Stimulated activated CD4-positive, alpha-beta T cell treated with anti-CD3 and anti-CD28 coated beads, TNF-alpha, amount 100 ng/mL, for 1 hour (primary cell): ENCODE data around the gene CD34.

Source experiments
- DNase-seq, 3 donors: peaks; one replicate each; pipeline ENCODE4 v3.0.0-alpha.2; 2020; ENCODE audit warnings: low read depth in 3 of 3, low spot score in 1 of 3

CD34 gene

DNA sequence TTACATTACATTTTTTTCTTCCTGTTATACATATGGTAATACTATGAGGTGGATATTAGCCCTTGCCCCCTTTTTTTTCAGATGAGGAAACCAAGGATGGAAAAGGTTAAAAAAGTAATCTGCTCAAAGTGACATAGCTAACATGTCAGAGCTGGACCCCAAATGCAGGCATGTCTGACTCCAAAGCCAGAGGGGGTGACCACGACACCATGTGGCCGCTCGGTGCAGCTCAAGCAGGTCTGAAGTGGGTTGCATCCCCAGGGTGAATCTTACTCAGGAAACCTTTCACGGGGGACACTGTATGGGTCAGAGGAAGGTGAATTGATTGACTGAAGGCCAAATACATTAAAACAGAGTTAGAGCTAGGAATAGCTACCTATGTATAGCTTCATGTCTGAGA lies 34.8 kb downstream of the CD34 start:
- DNase-seq: no peak

DNA sequence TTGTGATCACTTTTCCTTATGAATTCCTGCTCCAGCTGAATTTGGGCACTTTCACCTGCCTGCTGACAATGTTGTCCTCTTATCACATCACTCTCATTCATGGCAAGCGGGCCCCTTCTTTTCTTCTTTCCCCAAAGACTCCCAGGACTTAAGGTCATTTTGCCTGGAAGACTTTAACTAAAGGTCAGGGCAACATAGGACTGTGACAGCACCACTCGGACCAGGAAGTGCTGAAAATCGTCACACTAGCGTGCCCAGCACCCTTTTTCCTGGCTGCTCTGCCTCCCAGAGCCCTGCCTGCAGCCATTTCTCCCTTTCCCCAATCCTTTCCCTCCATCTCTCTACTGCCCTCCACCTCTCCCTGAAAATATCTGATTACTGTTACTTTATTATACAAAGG lies 35.4 kb downstream of the CD34 start:
- DNase-seq: no peak

DNA sequence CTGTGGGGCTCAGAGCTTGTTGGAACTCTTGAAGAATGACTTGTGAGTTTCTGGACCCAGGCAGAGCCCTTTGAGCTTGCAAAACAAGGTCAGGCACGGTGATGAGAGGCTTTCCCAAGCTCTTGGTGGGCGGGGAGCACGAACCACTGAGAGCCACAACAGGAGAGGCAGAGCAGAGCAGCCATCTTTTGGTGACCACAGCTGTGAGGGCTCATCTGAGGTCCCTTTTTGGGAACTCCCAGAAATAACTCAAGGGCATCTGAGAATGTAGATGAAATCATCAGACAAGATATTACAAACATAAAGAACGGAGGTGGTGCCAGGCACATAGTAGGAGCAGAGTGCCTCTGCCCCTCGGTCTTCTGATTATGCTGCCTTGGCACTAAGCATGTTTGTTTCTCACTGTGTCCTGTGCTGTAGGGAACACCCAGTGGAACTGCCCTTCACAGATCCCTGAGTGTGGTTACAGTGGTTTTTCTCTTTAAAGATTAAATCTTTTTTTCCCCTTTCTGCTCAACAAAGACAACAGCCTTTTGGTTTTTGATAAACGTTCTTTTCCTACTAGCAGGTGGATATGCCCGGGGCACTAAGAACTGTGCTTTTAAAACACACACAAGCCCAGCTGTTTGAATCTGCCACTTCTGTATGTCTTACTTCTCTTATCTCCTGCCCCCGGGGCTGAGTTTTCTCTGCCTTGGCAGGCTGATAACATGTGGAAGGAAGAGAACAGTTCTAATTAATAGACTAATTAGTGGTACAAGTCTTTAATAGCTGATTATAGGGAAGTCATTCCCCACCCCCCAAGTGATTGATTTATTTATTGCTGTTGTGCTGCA lies 37.7 kb downstream of the CD34 start:
- no peak for DNase-seq

DNA sequence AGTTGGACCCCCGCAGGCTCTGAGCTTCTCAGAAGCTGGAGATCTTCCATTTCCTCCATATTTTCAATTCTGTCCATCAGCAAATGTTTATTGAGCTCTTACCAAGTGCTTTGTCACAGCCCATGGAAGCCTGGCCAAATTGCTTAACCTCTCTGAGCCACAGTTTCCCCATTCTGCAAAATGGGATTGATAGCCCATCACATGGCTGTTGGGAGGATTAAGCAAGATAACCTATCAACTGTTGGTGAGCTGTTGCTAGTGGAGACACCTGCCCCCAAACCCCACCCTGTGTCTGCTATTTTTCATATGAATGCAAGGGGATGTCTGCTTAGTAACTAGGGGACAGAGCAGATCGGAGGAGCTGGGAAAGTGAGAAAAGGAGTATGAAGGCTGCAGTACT lies 38.3 kb downstream of the CD34 start:
- DNase-seq: no peak

DNA sequence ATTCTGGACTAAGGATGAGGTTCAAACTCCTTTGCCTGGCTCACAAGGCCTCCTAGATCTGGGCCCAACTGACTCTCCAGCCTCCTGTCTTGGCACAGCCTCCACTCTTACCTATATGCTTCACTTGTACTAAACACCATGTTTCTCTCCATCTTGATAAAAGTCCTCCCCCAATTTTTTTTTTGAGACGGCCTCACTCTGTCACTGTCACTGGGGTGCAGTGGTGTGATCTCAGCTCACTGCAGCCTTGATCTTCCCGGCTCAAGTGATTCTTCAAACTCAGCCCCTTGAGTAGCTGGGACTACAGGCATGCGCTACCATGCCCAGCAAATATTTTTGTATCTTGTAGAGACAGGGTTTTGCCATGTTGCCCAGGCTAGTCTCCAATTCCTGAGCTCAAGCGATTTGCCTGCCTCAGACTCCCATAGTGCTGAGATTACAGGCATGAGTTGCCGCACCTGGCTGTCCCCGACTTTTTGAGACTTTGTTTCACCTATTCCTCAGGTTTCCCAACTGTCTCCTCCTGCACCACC lies 39.7 kb downstream of the CD34 start:
- no peak for DNase-seq

DNA sequence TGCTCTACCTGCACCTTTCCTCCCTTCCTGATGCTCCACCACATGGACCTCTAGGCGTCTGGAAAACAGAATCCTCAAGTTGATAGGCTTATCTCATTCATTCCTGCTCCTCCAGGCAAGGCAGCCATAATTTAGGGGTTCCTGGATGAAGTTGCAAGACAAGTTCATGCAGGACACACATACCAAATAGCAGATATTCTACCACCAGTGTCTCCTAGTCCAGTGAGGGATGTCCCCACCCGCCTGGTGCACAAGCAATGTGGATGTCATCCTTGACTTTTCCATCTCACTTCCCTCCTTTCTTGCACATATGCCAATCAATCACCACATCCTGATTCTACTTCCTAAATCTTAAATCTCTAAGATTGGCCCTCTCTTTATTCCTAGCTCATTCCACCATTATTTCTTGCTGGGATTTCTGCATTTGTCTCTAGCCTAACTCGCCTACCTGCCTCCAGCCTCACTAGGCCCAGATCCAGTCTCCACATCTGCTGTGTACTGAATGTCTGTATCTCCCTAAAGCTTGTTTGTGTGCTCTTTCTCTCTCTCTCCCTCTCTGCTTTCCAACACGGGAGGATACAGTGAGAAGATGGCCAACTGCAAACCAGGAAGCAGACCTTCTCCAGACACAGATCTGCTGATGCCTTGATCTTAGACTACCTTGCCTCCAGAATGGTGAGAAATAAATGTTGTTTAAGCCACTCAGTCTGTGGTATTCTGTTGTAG lies 40.5 kb downstream of the CD34 start:
- DNase-seq: no peak

DNA sequence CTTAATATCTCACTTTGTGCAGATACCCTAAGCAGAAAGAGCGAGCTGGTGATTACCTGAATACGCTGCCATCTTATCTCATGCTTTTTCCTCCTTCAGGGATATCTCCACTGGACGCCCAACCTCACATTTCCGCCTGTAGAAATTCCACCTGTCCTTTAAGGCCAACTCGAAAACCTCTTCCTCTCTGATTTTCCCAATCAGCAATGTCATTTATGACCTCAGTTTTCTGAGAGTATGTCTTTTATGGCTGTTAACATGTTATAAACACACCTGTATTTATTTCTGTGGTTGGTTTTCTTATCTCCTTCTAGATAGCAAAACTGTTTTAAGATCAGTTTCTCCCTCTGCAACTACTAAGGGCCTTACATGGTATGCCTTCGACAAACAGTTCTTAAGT lies 41.1 kb downstream of the CD34 start:
- DNase-seq: no peak

DNA sequence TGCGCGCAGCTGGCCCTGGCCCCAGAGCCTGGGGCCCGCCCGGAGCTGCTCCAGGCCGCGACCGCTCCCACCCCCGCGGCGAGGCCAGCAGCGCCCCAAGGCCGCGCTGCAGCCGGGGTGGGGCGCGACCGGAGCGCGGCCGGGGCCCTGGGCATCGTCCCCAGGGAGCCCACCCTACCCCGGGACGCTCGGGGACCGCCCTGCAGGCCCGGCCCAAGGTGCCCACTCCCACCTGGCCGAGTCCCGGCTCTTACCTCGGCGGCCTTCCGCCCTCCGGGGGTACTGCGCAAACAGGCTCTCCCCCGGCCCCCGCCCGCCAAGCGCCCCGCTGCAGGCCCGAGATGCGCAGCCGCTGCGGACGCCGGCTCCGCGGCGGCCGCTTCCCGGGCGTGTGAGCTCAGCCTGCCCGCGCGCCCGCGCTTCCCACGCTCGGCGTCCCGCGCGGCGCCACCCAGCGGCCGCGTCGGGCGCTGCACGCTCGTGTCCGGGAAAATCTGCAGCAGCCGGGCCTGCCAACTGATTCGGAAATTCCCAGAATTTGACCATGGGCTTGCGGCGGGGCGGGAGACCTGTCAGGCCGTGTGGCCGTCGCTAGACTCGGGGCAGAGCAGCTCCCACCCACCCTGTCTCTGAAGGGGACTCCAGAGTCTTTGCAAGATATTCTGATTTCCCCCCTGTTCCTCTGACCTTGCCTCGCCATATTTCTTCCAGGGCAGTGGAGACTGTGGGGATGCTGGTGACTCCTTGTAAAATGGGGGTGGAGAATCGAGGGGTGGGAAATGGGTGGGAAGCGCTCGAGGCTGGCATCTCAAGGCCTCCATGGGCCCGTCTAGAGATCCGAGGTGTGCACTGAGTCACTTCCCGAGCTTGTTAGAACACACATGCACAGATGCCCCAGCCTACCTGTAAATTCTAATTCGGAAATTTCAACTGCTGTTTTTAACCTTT lies 41.9 kb downstream of the CD34 start:
- DNase-seq: peak in 2 of 3 donors; percentile 52 to 64

DNA sequence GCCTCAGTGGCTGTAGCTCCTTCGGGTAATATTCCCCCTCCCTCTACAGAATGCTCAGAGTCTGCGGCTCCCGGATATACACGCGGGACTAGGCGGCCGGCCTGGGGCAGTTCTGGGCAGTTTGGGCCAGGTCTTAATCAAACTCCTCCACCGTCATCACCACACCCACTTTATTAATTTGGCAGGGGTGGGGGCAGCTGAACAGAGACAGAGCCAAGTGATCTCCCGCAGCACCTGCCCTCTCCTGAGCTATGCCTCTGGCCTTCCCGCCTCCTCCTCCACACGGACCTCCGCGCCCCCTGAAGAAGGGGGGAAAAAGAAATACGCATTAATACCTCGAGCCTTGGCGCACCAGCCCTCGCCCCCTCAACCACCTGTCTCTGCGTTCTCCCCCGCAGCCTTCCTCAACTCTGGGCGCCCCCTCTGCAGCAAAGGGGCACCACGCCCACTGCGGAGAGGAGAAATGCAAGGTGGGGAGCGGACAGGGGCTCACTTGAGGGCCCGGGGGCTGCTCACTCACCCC lies 42.6 kb downstream of the CD34 start:
- no peak for DNase-seq

DNA sequence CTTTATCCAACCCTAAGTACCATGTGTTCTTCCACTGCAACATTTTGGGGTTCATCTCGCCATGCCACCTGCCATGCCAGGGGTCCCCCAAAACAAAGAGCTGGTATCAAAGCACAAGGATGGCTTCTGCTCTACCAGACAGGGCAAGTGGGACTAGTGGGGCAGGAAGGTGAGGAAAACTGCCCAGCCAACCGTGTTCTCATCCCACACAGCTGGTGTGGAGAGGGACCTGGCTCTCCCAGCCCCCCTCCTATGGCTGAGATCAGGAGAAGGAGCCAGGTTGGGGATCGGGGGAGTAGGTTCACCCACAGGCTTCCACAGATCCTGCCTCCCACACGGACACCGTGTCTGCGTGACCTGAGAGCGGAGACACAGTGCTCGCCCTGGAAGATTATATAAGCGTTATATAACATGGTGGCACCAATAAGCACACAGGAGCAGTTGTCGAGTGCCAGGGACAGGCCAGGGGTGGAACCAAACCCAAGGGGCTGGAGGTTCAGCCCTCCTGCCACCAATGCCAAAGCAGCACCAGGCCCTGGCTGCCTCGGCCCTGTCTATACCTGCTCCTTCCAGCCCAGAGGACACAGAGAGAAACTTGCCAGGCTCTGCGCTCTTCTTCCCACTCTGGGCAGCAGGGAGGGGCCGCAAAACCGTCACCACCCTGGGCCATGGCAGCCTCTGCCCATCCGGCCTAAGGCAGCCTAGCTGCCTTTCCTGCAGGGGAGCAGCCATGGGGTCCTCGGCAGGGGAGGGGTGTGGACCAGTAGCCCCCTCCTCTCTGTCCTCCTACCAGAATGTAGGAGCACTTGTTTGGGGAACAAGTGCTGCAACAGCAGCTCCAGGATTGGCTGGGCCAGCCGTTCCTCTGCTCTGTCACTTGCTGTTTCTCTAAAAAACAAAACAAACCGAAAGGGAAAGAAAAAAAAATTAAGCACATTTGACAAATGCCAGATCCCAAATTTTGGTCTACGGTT lies 43.5 kb downstream of the CD34 start:
- DNase-seq: no peak

DNA sequence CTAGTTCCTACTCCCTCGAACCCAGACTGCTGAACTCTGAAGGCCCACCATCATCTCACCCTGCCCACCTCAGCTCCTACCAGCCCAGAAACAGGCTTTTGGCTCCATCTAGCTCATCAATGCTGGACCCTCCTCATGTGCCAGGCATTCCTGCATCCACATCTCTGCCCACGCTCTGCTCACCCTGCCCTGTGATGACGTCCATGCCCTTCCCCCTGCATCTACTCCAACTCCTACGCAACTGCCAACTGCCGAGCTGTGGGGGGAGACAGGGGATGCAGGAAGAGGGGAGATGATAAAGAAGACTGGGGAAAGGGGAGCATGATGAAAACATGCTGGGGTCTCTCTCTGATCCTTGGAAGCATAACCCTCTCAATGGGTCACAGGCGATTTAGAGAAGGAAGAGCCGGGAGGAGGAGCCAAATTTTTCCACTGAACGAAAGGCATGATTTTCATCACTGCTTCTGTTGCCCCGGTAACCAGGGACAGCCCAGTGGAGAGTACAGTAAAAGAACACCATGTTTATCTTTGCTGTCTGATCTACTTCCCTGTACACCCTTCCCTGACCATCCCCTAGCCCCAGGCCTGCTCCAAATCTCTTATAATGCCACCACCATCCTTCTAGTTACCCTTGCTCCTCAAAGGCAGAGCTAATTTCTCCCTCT lies 44.3 kb downstream of the CD34 start:
- no peak for DNase-seq

DNA sequence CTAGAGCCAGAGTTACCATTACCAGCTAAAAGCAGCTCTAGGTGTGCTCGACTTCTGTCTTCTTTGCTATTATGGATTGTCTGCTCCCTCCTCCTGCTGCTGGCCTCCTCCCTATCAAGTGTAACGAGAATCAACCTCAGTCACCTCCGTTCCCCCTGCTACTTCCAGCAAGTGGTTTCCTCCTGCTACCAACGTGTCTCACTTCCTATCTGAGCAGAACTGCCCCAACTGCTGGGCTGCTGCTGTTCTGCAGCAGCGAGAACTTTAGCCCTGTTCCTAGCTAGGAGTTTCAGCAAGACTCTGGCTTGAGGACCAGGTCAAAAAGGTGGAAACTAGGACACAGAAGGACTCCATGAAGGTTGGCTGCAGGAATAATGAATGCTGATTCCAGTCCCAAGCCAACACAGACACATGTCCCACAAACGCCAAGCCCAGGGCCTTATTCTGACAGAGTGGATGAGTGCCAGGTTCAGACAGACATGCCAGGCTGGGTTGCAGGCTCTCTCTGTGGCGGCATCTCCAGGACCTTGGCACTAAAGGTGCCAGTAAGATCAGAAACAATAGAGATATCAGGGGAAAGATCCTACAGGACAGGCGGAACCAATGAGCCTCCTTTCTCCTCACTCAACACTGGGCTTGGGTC lies 46.9 kb downstream of the CD34 start:
- no peak for DNase-seq

DNA sequence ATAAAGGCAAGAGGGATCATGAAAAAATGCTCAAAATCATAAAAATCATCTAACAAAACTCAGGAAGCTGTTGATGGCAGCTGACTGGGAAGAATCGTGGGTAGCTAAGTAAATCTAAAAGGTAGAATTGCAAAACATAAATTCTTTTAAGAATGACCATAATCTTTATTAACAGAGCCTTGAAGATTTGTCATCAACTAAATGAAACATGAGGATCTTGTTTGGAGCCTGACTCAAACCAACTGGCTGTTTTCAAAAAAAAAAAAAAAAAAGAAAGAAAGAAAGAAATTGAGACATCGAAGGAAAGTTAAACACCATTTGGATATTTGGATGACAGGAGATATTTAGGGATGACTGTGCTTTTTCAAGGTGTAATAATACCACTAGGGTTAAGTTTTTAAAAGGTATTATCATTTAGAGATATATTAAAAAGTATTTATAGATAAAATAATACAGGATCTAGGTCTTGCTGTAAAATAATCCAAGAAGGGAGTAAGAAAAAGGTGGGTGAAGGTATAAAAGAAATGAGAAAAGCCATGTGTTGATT lies 48.6 kb downstream of the CD34 start:
- no peak for DNase-seq

DNA sequence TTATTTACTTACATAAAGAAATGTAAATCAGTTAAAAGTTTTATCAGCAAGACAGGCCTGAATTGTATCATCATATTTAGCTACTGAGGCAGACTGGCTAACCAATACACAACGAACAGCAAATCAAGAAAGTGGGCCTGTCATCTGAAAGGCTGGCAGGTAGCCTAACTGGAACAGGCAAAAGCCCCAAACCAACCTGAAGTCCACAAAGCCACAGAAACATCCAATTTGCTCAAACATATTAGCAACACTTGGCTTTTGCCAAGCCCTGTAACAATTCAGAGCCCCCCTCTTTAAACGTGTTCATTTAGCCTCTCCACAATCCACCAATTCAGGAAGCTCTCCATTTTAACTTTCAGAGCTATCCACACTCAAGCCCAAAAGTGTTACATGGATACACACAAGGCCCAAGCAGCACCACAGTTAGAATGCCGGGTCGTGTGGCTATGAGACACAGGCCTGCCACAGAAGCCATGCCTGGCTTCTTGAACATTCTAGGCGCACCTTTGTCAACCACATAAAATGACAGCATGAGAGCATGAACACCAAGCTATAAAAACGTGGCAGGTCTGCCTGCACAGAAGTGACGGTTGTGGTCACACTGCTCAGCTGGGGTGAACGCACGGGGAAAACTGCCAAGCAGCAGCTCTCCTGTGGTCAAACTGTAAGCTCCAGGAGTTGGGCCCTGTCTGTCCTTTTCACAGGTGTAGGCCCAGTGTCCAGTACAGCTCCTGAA lies 49.3 kb downstream of the CD34 start:
- DNase-seq: no peak

DNA sequence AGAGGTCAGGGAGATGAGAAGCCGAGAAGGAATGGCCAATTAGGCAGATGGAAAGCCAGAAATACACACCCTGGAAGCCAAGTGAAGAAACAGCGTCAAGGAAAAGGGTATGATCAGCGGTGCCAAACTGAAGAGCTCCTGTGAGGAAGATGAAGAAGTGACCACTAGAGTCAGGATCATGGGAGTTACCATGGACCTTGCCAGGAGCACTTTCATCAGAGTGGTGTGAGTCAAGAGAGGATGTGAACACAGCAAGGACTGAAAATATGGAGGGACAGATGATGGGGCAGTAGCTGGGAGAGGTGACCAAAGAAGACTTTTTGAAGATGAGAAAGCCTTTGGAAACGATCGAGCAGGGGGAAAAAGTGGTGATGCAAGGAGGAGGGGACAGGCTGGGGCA lies 50.4 kb downstream of the CD34 start:
- no peak for DNase-seq

DNA sequence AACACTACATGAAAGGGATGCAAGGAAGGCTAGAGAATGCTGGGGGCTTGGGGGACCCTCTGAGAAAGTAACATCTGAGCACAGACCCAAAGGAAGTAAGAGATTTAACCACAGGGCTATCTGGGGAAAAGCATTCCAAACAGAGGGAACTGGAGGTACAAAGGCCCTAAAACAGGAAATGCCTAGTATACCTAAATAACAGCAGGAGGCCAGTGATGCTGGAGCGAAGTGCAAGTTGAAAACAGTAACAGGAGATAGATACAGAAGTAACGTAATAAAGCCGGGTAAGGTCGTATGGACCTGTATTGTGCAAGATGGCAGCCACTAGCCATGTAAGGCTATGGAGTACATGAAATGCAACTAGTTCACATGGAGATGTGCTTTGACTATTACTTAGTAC lies 52.1 kb downstream of the CD34 start:
- no peak for DNase-seq

DNA sequence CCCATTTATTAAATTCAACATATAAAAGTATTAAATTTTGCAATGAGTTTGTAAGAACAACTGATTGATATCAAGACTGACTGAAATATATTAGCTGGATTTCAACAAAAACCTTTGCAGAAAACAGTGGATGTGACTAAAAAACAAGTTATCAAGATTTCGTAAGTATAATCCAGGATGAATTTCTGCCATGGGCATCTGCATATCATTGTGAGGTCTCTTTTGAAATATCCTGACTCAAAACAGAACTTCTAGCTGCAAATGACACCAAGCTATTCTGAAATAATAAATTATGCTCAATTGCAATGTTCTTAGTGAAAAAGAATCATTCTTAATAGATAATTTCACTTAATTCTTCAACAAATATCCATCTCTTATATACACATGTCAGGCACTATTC lies 52.6 kb downstream of the CD34 start:
- DNase-seq: no peak

DNA sequence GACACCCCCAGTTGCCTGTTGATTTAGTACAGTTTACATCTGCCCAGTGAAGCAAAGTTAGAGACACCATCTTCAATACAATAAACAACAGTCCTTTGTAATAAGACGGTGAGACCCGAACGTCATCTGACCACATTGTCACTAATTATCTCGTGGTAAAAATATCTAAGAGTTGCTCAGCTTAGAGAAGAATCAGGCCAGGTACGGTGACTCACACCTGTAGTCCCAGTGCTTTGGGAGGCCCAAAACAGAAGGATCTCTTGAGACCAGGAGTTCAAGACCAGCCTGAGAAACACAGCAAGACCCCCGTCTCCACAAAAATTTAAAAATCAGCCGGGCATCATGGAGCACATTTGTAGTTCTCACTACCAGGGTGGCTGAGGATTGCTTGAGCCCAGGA lies 53.5 kb downstream of the CD34 start:
- DNase-seq: no peak
